ENCODE results near the gene KCNJ5.

KCNJ5 gene

GRCh38 chr11:128916037-128916572 is 24.9 kb downstream of the KCNJ5 start:
- ATAC-seq = no peak
- TF ChIP-seq, protein P1, sequence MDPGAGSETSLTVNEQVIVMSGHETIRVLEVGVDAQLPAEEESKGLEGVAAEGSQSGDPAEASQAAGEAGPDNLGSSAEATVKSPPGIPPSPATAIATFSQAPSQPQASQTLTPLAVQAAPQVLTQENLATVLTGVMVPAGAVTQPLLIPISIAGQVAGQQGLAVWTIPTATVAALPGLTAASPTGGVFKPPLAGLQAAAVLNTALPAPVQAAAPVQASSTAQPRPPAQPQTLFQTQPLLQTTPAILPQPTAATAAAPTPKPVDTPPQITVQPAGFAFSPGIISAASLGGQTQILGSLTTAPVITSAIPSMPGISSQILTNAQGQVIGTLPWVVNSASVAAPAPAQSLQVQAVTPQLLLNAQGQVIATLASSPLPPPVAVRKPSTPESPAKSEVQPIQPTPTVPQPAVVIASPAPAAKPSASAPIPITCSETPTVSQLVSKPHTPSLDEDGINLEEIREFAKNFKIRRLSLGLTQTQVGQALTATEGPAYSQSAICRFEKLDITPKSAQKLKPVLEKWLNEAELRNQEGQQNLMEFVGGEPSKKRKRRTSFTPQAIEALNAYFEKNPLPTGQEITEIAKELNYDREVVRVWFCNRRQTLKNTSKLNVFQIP (CRISPR knock-in tag; IDR thresholded peaks at IDR 0.05; ENCODE audit: borderline replicate concordance, low read depth) = no peak
- TF ChIP-seq SNAI2 (CRISPR knock-in tag; IDR thresholded peaks at IDR 0.05) (no peak), ZNF565 (CRISPR knock-in tag; conservative IDR thresholded peaks at IDR 0.05; ENCODE audit: low read depth) (no peak), ZNF70 (CRISPR knock-in tag; IDR thresholded peaks at IDR 0.05) (no peak), ZC3H10 (CRISPR knock-in tag; IDR thresholded peaks at IDR 0.05) (no peak), RARB (CRISPR knock-in tag; IDR thresholded peaks at IDR 0.05) (no peak), TCF4 (CRISPR knock-in tag; IDR thresholded peaks at IDR 0.05; ENCODE audit: borderline replicate concordance) (no peak), ZFP30 (CRISPR knock-in tag; IDR thresholded peaks at IDR 0.05) (no peak), ISL1 (CRISPR knock-in tag; IDR thresholded peaks at IDR 0.05) (no peak), CSDC2 (CRISPR knock-in tag; IDR thresholded peaks at IDR 0.05) (no peak), TOX (CRISPR knock-in tag; IDR thresholded peaks at IDR 0.05; ENCODE audit: borderline replicate concordance) (no peak), PPARA (CRISPR knock-in tag; IDR thresholded peaks at IDR 0.05; ENCODE audit: borderline replicate concordance) (no peak), ZFP3 (CRISPR knock-in tag; IDR thresholded peaks at IDR 0.05) (no peak)

DNA sequence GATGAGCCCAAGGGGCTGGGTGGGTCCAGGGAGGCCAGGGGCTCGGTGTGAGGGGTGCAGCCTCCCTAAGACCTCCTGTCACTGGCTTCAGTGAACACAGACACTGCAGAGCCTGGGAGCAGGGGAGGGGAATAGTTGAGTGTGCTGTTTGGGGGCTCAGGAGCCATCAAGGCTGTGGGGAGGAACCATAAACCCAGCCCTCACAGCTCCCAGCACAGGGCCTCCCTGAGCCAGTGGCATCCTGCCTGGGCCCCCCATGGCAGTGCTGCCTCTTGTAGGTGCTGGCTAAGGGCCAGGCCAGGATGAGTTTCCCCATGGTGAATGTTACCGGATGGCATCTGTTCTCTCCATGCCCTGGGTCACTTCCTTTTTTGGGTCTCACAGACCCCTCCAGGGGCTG is 25.5 kb downstream of the KCNJ5 start:
- no peak for ATAC-seq
- TF ChIP-seq CSDC2 (CRISPR knock-in tag; IDR thresholded peaks at IDR 0.05) = no peak
- TF ChIP-seq PPARA (CRISPR knock-in tag; IDR thresholded peaks at IDR 0.05; ENCODE audit: borderline replicate concordance) = no peak
- no peak for TF ChIP-seq PATZ1 (CRISPR knock-in tag; IDR thresholded peaks at IDR 0.05; ENCODE audit: borderline replicate concordance)
- TF ChIP-seq ZNF565 (CRISPR knock-in tag; conservative IDR thresholded peaks at IDR 0.05; ENCODE audit: low read depth) = no peak
- no peak for TF ChIP-seq TSHZ2 (CRISPR knock-in tag; IDR thresholded peaks at IDR 0.05)
- no peak for TF ChIP-seq ESRRG (CRISPR knock-in tag; IDR thresholded peaks at IDR 0.05)
- TF ChIP-seq, protein P1 (CRISPR knock-in tag; IDR thresholded peaks at IDR 0.05; ENCODE audit: borderline replicate concordance, low read depth) = no peak
- TF ChIP-seq SNAI2 (CRISPR knock-in tag; IDR thresholded peaks at IDR 0.05) = no peak
- TF ChIP-seq OSR1 (CRISPR knock-in tag; IDR thresholded peaks at IDR 0.05) = no peak
- TF ChIP-seq BACH2 (CRISPR knock-in tag; IDR thresholded peaks at IDR 0.05; ENCODE audit: borderline replicate concordance) = no peak
- no peak for TF ChIP-seq ISL1 (CRISPR knock-in tag; IDR thresholded peaks at IDR 0.05)
- TF ChIP-seq TOX (CRISPR knock-in tag; IDR thresholded peaks at IDR 0.05; ENCODE audit: borderline replicate concordance) = no peak
- no peak for TF ChIP-seq CSRNP3 (CRISPR knock-in tag; IDR thresholded peaks at IDR 0.05)
- TF ChIP-seq RARB (CRISPR knock-in tag; IDR thresholded peaks at IDR 0.05) = no peak
- TF ChIP-seq GLIS3 (CRISPR knock-in tag; IDR thresholded peaks at IDR 0.05) = no peak
- TF ChIP-seq ZNF70 (CRISPR knock-in tag; IDR thresholded peaks at IDR 0.05) = no peak
- TF ChIP-seq ZFP30 (CRISPR knock-in tag; IDR thresholded peaks at IDR 0.05) = no peak
- TF ChIP-seq ZNF8 (CRISPR knock-in tag; IDR thresholded peaks at IDR 0.05) = no peak
- TF ChIP-seq, protein P2, sequence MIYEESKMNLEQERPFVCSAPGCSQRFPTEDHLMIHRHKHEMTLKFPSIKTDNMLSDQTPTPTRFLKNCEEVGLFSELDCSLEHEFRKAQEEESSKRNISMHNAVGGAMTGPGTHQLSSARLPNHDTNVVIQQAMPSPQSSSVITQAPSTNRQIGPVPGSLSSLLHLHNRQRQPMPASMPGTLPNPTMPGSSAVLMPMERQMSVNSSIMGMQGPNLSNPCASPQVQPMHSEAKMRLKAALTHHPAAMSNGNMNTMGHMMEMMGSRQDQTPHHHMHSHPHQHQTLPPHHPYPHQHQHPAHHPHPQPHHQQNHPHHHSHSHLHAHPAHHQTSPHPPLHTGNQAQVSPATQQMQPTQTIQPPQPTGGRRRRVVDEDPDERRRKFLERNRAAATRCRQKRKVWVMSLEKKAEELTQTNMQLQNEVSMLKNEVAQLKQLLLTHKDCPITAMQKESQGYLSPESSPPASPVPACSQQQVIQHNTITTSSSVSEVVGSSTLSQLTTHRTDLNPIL (CRISPR knock-in tag; IDR thresholded peaks at IDR 0.05; ENCODE audit: low read depth) = no peak
